HG03280 (cell line): Measurements from ENCODE around the gene MAP3K20.
"Not testable (repeated sequence)": the region's sequence is repeated elsewhere in the genome, so short reads cannot be mapped to it uniquely, and the experiment has no call there.

Experiments
- ATAC-seq: cut with Tn5 transposase; IDR thresholded peaks from one replicate; pipeline ENCODE4 v1.9.1; 2021; ENCODE audit warnings: mild to moderate bottlenecking, moderate library complexity; ENCODE audit not compliant: unreplicated experiment

MAP3K20 gene

DNA sequence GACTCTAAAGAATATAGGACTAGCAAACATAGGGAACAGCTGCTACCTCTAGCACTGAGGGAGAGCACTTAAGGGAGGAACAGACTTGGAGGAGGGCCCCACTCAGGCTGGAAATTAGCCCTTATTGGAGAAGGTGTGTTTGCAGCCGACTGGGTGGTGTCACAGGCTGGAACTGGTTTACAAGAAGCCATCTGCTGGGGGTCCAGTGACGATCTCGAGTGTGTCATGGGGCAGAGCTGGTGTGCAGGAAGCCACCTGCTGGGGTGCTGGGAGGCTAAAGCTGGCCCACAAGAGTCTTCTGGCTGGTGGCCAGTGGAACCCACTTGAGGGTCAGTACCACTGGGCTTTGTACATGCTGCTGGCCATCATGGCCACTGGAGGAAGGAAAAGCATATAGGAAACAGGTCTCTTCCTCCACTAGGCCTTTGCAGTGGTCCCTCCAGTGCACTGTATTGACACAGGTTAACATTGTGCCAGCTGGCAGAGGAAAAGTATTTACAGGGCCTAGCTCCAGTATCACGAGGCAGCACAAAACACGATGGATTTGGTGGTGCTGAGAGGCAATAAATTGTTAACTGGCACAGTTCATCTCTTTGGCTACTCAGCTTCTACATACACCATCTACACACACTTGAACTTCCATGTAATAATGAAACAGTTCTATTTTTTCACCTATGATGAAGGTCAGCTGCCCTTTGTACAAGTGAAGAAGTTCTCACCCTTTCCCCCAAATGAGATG lies 43.6 kb downstream of the MAP3K20 start:
- no peak for ATAC-seq

DNA sequence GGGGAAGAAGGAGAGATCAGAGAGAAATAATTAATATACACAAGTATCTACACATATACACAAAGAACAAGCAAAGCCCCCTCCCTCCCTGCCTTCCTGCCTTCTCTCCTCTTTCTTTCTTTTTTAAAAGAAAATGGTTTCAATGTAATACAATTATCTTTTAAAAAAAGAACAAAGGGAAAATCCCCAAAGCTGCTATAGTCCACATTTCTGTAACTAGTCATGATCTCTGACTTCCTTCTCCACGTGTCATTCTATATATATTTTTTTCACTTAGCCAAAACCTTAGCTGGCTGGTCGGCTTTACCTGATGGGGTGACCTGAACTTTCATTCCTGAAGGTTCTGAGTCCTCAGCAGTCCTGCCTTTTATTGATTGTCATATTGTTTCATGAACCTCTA lies 44.3 kb downstream of the MAP3K20 start:
- no peak for ATAC-seq

DNA sequence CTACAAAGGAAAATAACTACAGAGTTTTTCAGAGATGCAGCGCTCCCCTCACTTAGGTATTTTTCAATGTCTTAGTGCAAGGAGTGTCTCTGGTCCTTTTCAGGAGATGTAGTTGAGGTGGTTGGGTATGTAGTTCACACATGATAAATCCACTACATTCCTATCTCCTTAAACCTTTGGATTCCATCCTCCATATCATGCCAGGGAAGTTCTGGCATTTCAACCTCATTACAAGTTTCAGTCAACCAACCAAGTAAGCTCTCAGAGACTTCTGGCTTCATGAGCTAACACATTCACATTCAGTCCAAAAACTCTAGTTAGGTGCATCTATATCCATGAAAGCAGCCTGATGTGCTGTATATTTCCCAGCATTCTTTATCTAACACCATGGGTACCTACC lies 47.3 kb downstream of the MAP3K20 start:
- no peak for ATAC-seq

DNA sequence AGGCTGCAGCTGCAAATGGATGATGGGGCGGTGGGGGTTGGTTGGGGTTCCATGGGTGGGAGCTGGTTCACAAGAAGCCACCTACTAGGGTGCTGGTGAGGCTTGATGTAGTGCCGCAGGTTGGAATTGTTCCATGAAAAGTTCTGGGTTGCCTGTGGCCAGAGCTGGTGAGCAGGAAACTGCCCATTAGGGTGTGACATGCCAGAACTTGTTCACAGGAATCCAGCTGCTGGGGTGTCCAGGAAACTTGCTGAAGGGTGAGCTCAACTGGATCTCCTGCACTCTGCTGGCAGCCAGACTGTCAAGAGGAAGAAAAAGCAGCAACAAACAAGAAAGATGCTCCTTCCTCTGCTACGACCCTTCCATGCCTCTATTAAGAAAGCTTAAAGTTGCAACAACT lies 48.8 kb downstream of the MAP3K20 start:
- no peak for ATAC-seq

DNA sequence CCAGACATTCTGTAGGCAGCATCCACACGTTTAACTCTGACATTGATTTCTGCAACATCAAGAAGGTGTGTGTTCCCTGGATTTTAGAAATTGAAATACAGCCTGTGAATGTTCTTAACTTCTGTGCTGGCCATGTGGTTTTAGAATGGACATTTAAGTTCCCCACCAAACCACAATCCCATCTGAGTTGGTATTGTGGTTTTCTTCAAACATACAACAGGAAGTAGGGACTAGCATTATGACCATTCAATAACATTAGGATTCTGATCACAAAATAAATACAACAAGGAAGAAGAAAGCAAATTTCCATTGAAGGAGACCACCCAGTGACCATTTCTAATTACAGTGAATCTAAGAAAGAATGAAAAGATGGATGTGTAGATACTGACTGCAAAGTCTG lies 51.2 kb downstream of the MAP3K20 start:
- no peak for ATAC-seq

DNA sequence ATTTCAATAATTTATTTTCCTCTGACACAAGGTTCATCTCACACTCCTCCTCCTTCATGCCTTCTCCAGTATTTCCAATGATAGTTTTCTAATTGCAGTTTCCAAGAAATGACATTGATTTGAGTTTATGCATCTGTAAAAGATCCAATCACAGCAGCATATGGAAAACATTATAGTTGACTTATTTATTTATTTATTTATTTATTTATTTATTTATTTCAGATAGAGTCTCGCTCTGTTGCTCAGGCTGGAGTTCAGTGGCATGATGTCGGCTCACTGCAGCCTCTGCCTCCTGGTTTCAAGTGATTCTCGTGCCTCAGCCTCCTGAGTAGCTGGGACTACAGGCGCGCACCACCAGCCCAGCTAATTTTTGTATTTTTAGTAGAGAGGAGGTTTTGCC lies 52.5 kb downstream of the MAP3K20 start:
- ATAC-seq: not testable (repeated sequence)

DNA sequence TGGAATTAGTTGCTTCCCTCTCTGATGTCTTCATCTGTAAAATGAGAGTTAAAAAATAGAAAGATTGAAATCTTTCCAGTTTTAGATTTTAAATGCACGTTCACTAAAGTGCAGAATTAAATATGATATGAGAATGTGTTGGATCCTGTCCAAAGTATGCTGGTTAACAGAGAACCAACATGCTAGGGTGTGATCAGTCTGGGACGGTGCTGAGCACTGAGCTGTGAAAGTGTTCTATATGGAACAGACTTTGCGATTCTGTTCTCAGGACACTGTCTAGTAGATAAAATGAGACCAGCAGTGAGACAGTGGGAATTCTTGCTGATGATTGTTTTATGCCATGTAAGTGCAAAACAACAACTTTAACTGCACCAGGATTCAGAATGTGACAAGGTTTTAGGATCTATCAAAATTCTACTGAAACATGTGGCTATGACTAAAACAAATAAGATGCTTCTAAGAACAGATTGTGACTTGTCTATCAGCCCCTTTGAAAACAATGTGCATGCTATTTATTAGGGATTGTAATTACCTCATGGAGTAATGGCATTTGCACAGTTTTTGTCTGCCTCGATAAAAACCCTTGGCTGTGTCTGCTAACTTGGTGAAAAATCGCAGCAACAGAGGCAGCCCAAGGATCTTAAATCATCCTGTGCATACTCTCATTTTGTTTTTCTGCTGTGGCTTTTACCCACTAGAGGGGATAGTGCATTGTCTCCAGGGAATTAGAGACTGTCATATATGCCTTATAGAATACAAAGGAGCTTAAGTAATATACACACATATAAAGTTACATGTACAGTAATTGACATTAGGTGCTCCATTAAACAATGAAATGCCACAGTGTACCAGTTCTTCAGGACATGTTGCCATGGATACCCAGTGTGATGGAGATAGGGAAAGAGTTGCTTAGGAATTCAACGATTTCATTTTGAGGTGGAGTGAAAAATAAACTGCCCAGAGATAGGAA lies 55.1 kb downstream of the MAP3K20 start:
- ATAC-seq: no peak

DNA sequence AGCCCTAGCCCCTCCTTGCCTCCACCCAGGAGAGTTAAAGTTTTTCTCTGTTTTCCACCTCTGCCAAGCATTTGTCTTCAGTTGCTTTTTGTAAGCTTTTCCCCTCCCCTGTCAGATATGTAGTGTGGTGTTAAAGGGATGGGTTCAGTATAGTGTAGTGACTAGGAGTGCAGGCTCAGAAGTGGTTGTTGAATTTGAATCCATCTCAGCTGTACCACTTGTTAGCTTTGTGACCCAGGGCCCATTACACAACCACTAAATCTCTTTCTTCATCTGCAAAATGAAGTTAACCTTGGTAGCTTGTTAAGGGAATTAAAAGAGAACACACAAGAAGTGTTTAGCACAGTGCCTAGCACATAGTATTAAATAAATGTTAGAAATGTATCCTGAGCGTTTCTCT lies 56.9 kb downstream of the MAP3K20 start:
- ATAC-seq: no peak

DNA sequence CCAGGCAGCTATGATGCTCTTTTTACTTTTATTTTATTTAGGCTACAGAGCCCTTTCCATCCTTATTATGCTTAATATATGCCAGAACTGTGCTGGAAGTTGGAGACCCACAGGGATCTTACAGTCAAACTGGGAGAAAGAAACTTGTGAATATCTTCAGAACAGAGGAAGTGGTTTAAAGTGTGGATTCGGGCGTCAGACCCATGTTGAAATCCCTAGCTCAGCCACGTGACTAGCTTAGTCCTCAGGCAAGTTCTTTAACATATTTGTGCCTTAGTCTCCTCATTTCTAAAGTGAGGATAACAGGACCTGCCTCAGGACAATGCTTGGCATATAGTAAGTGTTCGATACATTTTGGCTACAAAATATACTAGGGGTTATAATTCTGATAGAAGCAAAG lies 59.1 kb downstream of the MAP3K20 start:
- ATAC-seq: no peak

DNA sequence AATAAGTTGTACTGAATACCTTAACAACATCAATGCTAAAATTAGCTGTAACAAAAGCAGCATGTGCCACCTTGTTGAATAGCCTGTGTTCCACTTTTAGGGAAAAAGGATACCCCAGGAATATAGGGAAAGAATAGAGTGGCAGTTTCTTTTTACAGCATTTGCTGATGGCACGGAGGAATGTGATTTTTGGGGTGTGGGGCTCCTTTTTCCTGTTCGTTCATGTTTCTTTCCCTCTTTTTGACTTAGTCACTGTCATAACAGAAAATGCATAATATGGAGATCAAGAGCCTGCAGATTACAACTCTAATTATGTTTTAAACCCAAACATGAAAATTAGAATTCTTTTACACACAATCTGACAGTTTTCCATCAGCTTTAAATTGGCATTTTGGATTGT lies 60.4 kb downstream of the MAP3K20 start:
- ATAC-seq: no peak

DNA sequence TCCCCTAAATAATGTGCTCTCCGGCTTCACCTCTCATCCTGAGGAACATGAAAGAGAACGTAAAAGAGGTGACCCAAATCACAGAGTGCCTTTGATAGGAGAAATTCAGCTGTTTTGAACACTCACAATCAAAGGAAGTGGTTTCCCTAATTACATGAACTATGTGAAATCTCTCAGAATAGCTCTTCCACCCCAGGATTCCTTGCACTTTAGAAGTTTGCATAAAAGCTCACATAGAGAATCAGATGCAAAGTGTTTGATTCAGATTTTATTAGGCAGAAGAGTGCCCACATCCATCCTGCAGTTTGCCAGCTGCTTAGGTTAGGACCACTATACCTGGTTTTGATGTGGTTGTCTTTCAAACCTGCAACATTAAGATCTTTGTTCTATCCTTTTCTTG lies 61.0 kb downstream of the MAP3K20 start:
- no peak for ATAC-seq

DNA sequence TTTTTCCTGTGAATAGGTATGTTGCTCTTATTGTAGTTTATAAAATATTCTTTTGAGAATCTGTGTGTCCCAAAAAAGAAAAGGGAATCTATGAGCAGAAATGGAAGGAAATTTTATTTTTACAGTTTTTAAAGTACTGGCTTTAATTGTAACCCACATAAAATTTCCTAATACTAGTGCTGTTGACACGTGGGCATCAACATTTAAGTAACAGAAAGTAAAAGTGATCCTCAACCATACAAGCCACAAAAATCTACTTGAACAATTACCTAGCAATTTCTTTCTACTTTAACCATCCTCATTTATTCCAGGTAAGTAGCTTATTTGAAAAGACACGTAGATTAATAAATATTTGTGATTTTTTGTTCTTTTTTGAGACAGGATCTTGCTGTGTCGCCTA lies 62.0 kb downstream of the MAP3K20 start:
- no peak for ATAC-seq

DNA sequence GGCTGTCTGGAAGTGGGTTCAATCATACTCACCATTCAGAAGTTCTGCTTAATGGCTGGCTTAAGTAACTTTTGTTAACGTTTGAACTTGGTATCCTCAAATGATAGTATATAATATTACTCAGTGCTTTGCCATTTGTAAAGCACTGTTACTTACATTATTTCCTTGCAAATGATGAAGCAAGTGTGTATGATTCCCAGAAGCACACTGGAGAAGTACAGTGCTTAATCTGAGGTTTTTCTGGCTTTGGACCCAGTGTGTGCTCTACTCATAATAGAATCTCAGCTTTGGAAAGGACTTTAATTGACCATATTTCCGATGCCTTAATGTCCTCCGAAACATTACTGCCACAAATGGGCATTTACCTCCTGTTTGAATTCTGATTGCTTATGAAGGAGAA lies 63.3 kb downstream of the MAP3K20 start:
- ATAC-seq: no peak

DNA sequence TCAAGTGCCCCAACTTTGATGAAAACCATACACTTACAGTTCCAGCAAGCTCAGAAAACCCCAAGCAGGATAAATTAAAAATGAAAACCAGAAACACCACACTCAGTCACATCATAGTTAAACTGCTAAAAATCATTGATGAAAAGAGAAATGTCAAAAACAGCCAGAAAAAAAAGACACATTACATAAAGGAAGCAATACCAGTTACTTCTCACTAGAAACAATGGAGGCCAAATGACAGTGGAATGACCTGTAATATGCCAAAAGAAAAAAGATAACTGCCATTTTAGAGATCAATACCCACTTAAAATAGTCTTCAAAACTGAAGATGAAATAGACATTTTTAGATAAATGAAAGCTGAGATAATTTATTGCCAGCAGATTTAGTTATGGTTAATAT lies 66.0 kb downstream of the MAP3K20 start:
- no peak for ATAC-seq

DNA sequence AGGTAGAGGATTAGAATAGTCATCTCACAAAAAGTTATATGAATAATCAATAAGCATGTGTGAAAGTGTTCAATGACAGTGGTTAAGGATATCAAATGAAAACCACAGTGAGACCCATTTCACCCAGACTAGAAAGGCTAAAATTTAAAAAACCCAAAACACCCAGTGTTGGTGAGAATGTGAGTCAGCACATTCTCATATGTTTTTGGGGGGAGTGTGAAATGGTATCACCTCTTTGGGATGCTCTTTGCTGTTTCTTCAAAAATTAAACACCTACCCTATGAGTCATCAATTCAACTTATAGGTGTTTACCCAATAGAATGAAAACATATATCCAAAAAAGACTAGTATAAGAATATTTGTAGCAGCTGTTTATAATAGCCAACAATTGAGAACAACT lies 69.8 kb downstream of the MAP3K20 start:
- ATAC-seq: no peak

DNA sequence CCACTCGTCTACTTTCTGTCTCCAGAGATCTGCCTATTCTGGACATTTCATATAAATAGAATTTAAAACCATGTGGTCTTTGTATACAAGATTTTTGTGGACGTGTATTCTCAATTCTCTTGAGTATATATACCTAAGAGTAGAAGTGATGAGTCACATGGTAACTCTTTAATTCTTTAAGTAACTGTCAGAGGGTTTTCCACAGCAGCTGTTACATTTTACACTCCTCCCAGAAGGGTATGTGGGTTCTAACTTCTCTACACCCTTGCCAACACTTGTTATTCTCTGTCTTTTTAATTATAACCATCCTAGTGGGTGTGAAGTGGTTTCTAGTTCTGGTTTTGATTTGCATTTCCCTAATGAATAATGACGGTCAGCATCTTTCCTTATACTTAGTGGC lies 70.9 kb downstream of the MAP3K20 start:
- no peak for ATAC-seq

DNA sequence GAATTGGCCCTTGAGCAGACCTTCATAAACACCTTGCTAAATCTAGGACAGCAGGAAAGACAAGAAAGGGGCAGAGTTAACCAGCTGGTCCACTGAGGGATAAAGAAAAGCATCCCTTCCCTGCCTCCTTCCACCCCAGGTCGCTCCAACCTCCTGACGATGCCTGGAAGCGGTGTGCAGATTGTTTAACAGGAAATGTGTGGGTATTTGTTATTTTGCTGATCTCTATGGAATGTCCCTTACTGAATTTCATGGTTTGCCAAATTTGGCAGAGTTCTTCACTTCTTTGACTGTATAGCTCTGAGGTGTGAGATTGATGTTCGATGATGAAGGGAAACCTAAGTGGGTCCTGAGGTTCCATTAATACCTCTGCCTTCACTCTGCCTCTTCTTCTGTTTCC lies 72.9 kb downstream of the MAP3K20 start:
- ATAC-seq: no peak

DNA sequence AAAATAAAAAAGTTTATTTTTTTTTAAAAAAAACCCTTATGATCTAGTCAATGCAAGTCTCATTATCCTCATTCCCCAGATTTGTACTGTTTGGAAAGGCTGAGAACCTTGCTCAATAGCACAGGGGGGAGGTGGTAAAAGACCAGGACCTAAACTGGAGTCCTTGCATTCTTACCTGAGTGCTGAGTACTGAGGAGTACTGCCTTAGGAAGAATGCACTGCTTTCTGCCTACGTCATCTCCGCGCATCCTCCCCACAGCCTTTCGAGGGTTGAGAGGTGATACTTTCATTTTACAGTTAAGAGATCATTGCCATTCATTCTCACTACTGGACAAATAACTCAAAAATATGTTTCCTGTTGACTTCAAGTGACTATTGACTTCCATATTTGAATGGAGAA lies 73.8 kb downstream of the MAP3K20 start:
- no peak for ATAC-seq

DNA sequence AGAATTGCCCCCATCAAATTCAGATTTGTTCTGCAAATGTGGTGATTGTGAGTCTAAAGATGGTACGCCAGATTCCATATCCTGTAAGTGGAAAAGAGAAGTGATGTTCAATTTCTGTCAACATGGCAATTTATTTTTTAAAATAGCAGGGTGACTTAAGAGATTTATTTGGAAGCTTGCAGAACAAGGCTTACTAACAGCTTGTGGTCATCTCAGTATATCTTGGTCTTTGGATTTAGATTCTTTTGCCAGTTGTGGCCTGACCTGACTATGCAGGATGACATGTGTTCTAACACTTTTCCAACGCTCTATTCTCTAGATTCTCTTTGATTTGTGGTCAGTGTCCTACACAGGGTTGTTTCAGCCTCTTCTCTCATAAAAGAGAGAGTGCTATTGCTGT lies 74.4 kb downstream of the MAP3K20 start:
- no peak for ATAC-seq

DNA sequence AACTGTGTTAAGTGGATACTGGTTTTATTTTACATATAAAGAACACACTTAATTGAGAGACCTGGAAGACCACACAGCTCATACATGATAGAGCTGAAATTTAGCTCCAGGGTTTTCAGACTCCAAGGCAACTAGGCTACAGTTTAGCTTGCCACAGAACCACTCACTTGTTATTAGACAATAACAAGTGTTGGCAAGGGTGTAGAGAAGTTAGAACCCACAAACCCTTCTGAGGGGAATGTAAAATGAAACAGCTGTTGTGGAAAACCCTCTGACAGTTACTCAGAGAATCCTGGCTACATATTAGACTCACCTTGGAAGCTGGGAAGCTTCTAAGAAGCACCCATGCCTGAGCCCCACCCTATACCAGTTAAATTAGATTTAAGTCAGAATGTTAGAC lies 75.3 kb downstream of the MAP3K20 start:
- ATAC-seq: no peak

DNA sequence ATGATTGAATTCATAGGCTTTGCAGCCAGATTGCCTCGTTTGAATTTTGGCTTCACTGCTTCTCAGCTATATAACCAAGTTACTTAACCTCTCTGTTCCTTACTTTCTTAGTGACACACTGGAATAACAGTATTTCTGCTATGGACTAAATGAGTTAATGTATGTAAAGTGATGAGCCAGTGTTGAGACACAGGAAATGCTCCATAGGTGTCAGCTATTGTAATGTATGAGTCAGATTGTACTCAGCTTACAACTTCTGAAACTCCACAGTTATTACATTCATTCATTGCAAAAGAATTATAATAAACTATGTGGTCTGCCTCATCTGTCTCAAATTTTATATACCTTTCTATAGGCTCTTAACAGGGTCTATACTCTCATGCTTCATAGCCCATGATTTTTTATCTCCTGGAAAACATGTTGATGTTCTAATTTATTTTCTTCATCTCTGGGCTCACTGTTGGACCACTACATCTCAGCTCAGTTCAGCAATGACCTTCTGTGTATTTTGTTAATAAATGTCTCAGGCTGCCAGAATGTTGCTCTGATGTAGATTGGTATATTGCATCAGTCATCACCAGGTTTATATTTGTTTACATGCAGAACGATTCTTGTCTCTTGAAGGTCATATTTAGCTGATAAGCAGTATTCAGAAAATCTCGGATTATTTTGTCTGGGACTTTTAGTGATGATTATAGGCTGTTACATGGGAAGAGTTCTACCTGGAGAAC lies 76.2 kb downstream of the MAP3K20 start:
- ATAC-seq: no peak
